Ovary (tissue), 3 donors: ENCODE measurements around the gene FBXO15.

Experiments
- POLR2A ChIP-seq: fragments of 450-650 bp; IDR thresholded peaks from one replicate; pipeline ENCODE4 v1.6.1; 2017; ENCODE audit warnings: antibody characterized with exemption, mild to moderate bottlenecking, moderate library complexity
- TF ChIP-seq, protein P1 (sequence below), 3 donors: fragments of 450-650 bp in 2 of 3; fragments of 200-600 bp in 1 of 3; IDR thresholded peaks; one replicate each; pipeline versions ENCODE4 v1.5.1 to v1.8.0; 2016 to 2022; ENCODE audit warnings: antibody characterized with exemption in 3 of 3, mild to moderate bottlenecking in 1 of 3
- donor health status: DM: no; HTN: no; CAD: no.

DNA sequence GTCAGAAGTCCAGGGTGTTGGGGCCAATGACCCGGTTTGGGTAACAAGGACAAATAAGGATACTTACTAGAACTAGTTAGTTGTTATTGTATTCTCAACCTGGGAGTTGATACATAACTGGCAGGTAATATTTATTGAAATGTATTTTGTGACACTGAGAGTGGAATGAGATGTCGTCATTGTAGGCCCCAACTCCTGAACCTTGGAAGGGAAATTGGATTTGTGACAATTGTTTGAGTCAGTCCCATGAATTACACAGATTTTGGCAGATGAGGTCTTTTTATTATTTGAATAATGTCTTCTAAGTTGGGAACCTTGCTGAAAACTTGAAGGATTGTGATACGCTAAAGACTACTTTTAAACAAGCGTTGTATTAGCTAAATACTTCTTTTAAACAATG, 5.7 kb upstream of the FBXO15 start:
- TF ChIP-seq, protein P1, sequence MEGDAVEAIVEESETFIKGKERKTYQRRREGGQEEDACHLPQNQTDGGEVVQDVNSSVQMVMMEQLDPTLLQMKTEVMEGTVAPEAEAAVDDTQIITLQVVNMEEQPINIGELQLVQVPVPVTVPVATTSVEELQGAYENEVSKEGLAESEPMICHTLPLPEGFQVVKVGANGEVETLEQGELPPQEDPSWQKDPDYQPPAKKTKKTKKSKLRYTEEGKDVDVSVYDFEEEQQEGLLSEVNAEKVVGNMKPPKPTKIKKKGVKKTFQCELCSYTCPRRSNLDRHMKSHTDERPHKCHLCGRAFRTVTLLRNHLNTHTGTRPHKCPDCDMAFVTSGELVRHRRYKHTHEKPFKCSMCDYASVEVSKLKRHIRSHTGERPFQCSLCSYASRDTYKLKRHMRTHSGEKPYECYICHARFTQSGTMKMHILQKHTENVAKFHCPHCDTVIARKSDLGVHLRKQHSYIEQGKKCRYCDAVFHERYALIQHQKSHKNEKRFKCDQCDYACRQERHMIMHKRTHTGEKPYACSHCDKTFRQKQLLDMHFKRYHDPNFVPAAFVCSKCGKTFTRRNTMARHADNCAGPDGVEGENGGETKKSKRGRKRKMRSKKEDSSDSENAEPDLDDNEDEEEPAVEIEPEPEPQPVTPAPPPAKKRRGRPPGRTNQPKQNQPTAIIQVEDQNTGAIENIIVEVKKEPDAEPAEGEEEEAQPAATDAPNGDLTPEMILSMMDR (IDR thresholded peaks at IDR 0.05), result no peak
- no peak for TF ChIP-seq POLR2A
